ENCODE measurements around the gene CLTC.

GRCh38 chr17:59719526-59719925, 99.8 kb downstream of the CLTC start:
- TF ChIP-seq POLR2AphosphoS2 (IDR thresholded peaks at IDR 0.05; ENCODE audit: low read depth, low read length) (no peak), TAF1 (IDR thresholded peaks at IDR 0.05; ENCODE audit: borderline replicate concordance, low read depth, low read length) (no peak), RCOR1 (conservative IDR thresholded peaks at IDR 0.05; ENCODE audit: low read depth, low read length) (no peak), IRF3 (IDR thresholded peaks at IDR 0.05) (no peak), CTCF (IDR thresholded peaks at IDR 0.05 in 2 of 3, conservative IDR thresholded peaks at IDR 0.05 in 1 of 3; ENCODE audit: control insufficient read depth in 2 of 3, extremely low read depth in 1 of 3, insufficient read depth in 1 of 3, low read depth in 3 of 3, low read length in 3 of 3) (no peak), ZBTB33 (IDR thresholded peaks at IDR 0.05) (no peak), YY1 (IDR thresholded peaks at IDR 0.05; ENCODE audit: low read depth, low read length) (no peak), POLR2A (IDR thresholded peaks at IDR 0.05; ENCODE audit: low read depth, low read length) (no peak), ATF3 (IDR thresholded peaks at IDR 0.05; ENCODE audit: borderline replicate concordance, extremely low read depth, low read depth, low read length) (no peak)
